Ectodermal cell (in vitro differentiated cells): Measurements from ENCODE around the gene CUL3.

ENCODE experiments used
- H3K27ac ChIP-seq: 2 replicates; pipeline ENCODE4 v1.7.0; 2013; ENCODE audit warnings: mild to moderate bottlenecking, low read depth, low read length; ENCODE audit not compliant: insufficient read depth, poor library complexity, severe bottlenecking
- H3K27me3 ChIP-seq: 2 replicates; pipeline ENCODE4 v1.7.0; 2013; ENCODE audit warnings: mild to moderate bottlenecking, low read length; ENCODE audit not compliant: insufficient read depth, control insufficient read depth, poor library complexity, severe bottlenecking
- H3K36me3 ChIP-seq: one replicate; pipeline ENCODE4 v1.7.0; 2013; ENCODE audit warnings: low read length; ENCODE audit not compliant: control insufficient read depth, insufficient read depth
- H3K4me1 ChIP-seq: one replicate; pipeline ENCODE4 v1.7.0; 2013; ENCODE audit warnings: low read length; ENCODE audit not compliant: control insufficient read depth, insufficient read depth
- H3K4me3 ChIP-seq: 2 replicates; pipeline ENCODE4 v1.7.0; 2013; ENCODE audit warnings: low read depth, low read length, control low read depth; ENCODE audit not compliant: insufficient read depth
- H3K9me3 ChIP-seq: 2 replicates; pipeline ENCODE4 v1.7.0; 2013; ENCODE audit warnings: mild to moderate bottlenecking, low read length, moderate library complexity; ENCODE audit not compliant: control insufficient read depth
- WGBS, 2 experiments: methylation state at CpG; one replicate each; pipeline ENCODE4 v1.1.7; 2013; ENCODE audit warnings: missing lambda C conversion rate in 2 of 2; 5-methylcytosine and 5-hydroxymethylcytosine counted together

The CUL3 gene

GRCh38 chr2:224449212-224450147 is 135.7 kb downstream of the CUL3 start:
- no peaks in the 10 kb centered on the region for H3K4me1 ChIP-seq
- no peak overlapping the region for H3K27ac ChIP-seq
- no peaks in the 10 kb centered on the region for H3K36me3 ChIP-seq
- no peaks in the 10 kb centered on the region for H3K27me3 ChIP-seq
- 71 to 87% methylated on average over 3 to 4 of the region's 4 CpGs for WGBS, 2 experiments
- no peaks in the 10 kb centered on the region for H3K9me3 ChIP-seq
- H3K4me3 ChIP-seq = no peak overlapping the region

- H3K27me3 ChIP-seq = no peaks in the 10 kb centered on the region
- no peak overlapping the region for H3K27ac ChIP-seq
- WGBS, 2 experiments = 97 to 100% methylated on average over 1 of the region's 1 CpG
- no peak overlapping the region for H3K4me3 ChIP-seq
- H3K9me3 ChIP-seq = no peaks in the 10 kb centered on the region
- H3K36me3 ChIP-seq = no peaks in the 10 kb centered on the region
- H3K4me1 ChIP-seq = no peaks in the 10 kb centered on the region
Observed at GRCh38 chr2:224448236-224448635, 136.9 kb downstream of the CUL3 start.

- no peaks in the 10 kb centered on the region for H3K9me3 ChIP-seq
- H3K4me1 ChIP-seq = no peaks in the 10 kb centered on the region
- no peak overlapping the region for H3K27ac ChIP-seq
- no peaks in the 10 kb centered on the region for H3K27me3 ChIP-seq
- no peaks in the 10 kb centered on the region for H3K36me3 ChIP-seq
- WGBS, 2 experiments = 88 to 94% methylated on average over 4 of the region's 4 CpGs
- no peak overlapping the region for H3K4me3 ChIP-seq
Observed at GRCh38 chr2:224444783-224445182, 140.4 kb downstream of the CUL3 start.

DNA sequence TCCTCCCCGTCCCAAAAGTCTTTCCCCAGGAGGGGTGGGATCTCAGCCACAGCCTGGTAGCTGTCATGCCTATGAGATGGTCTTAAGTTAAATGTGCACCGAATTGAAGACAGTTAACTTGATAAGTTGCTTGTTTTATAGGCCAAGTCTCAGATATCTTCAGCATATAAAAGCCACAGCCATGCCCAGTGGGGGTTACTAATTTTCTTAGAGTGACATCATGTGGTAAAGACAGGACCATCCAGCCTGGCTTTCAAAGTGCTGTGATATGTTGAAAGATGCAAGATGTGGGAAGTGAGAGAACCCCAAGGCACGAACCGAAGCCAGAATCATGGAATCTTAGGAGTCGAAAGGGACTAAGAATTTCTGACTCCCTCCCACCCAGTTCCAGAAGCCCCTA is 141.1 kb downstream of the CUL3 start:
- no peak overlapping the region for H3K27ac ChIP-seq
- no peaks in the 10 kb centered on the region for H3K36me3 ChIP-seq
- H3K27me3 ChIP-seq = no peaks in the 10 kb centered on the region
- H3K4me3 ChIP-seq = no peak overlapping the region
- no peaks in the 10 kb centered on the region for H3K9me3 ChIP-seq
- H3K4me1 ChIP-seq = no peaks in the 10 kb centered on the region
- WGBS, 2 experiments = 91 to 94% methylated on average over 5 of the region's 5 CpGs

GRCh38 chr2:224442071-224442967 is 142.8 kb downstream of the CUL3 start:
- no peak overlapping the region for H3K27ac ChIP-seq
- no peak overlapping the region for H3K4me3 ChIP-seq
- no peaks in the 10 kb centered on the region for H3K4me1 ChIP-seq
- no peaks in the 10 kb centered on the region for H3K36me3 ChIP-seq
- no peaks in the 10 kb centered on the region for H3K9me3 ChIP-seq
- no peaks in the 10 kb centered on the region for H3K27me3 ChIP-seq
- WGBS, 2 experiments = 96% methylated on average over 82 of the region's 82 CpGs

DNA sequence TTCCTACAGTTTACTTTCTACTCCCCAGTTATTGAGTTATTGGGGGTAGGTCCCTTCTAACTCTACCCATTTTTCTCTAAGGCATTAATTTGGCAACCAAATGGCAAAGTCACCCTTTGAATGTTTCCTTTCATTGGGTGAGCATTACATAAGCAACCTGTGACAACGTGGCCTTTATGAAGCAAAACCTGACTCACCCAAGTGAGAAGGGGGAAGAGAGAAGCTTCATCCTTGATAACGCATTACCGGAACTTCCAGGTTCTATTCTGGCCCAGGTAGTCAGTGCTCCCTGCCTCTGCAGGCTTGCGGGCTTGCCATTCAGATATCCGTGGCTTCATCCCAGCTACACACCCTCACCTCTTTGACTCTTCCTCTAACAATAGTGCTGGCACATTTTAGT is 144.2 kb downstream of the CUL3 start:
- H3K27me3 ChIP-seq = no peaks in the 10 kb centered on the region
- no peaks in the 10 kb centered on the region for H3K36me3 ChIP-seq
- WGBS, 2 experiments = 82 to 86% methylated on average over 5 of the region's 5 CpGs
- no peaks in the 10 kb centered on the region for H3K9me3 ChIP-seq
- H3K27ac ChIP-seq = no peak overlapping the region
- no peaks in the 10 kb centered on the region for H3K4me1 ChIP-seq
- H3K4me3 ChIP-seq = no peak overlapping the region

GRCh38 chr2:224438726-224439125 is 146.4 kb downstream of the CUL3 start:
- no peaks in the 10 kb centered on the region for H3K36me3 ChIP-seq
- H3K4me1 ChIP-seq = no peaks in the 10 kb centered on the region
- H3K4me3 ChIP-seq = no peak overlapping the region
- H3K27ac ChIP-seq = no peak overlapping the region
- H3K9me3 ChIP-seq = no peaks in the 10 kb centered on the region
- H3K27me3 ChIP-seq = no peaks in the 10 kb centered on the region

- Histone ChIP-seq H3K9me3 (no peaks in the 10 kb centered on the region), H3K4me3 (no peak overlapping the region), H3K4me1 (no peaks in the 10 kb centered on the region), H3K27ac (no peak overlapping the region), H3K36me3 (no peaks in the 10 kb centered on the region), H3K27me3 (no peaks in the 10 kb centered on the region)
- 88 to 96% methylated on average over 1 of the region's 1 CpG for WGBS, 2 experiments
Observed at GRCh38 chr2:224436634-224437033, 148.5 kb downstream of the CUL3 start.

- no peak overlapping the region for H3K27ac ChIP-seq
- no peaks in the 10 kb centered on the region for H3K27me3 ChIP-seq
- 81 to 87% methylated on average over 4 of the region's 4 CpGs for WGBS, 2 experiments
- no peaks in the 10 kb centered on the region for H3K9me3 ChIP-seq
- H3K36me3 ChIP-seq = no peaks in the 10 kb centered on the region
- no peaks in the 10 kb centered on the region for H3K4me1 ChIP-seq
- H3K4me3 ChIP-seq = no peak overlapping the region
Observed at GRCh38 chr2:224434618-224435017, 150.5 kb downstream of the CUL3 start.

GRCh38 chr2:224433442-224433841 is 151.7 kb downstream of the CUL3 start:
- Histone ChIP-seq H3K4me3 (no peak overlapping the region), H3K36me3 (no peaks in the 10 kb centered on the region), H3K27me3 (no peaks in the 10 kb centered on the region), H3K27ac (no peak overlapping the region), H3K9me3 (no peaks in the 10 kb centered on the region), H3K4me1 (no peaks in the 10 kb centered on the region)
- 14 to 16% methylated on average over 10 of the region's 10 CpGs for WGBS, 2 experiments
